Loucy (cell line): ENCODE measurements around the gene MRPS27.

Experiments used
- EZH2phosphoT487 ChIP-seq: fragments of 200-600 bp; IDR thresholded peaks from 2 replicates; pipeline ENCODE4 v1.6.1; 2018; ENCODE audit warnings: antibody characterized with exemption, mild to moderate bottlenecking, moderate library complexity, borderline replicate concordance
- TF ChIP-seq, protein P1 (sequence below): fragments of 200-600 bp; sonication (generic); conservative IDR thresholded peaks from 2 replicates; pipeline ENCODE4 v1.5.1; 2014; ENCODE audit warnings: mild to moderate bottlenecking, antibody characterized with exemption, low read length

- TF ChIP-seq, protein P1, sequence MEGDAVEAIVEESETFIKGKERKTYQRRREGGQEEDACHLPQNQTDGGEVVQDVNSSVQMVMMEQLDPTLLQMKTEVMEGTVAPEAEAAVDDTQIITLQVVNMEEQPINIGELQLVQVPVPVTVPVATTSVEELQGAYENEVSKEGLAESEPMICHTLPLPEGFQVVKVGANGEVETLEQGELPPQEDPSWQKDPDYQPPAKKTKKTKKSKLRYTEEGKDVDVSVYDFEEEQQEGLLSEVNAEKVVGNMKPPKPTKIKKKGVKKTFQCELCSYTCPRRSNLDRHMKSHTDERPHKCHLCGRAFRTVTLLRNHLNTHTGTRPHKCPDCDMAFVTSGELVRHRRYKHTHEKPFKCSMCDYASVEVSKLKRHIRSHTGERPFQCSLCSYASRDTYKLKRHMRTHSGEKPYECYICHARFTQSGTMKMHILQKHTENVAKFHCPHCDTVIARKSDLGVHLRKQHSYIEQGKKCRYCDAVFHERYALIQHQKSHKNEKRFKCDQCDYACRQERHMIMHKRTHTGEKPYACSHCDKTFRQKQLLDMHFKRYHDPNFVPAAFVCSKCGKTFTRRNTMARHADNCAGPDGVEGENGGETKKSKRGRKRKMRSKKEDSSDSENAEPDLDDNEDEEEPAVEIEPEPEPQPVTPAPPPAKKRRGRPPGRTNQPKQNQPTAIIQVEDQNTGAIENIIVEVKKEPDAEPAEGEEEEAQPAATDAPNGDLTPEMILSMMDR: no peak
- no peak for TF ChIP-seq EZH2phosphoT487
These were observed 74.0 kb downstream of the MRPS27 start for GRCh38 chr5:72245951-72246532.
